HL-60/S4 (cell line): ENCODE results near the gene SORD.
"Not testable (repeated sequence)": the region's sequence is repeated elsewhere in the genome, so short reads cannot be mapped to it uniquely, and the experiment has no call there.

ENCODE experiments used
- in situ Hi-C: fragments of 300-500 bp; cut with MboI; formaldehyde crosslinking; loops from 2 replicates; pipeline ENCODE4 v1.14.3; 2022; ENCODE audit warnings: low sequenced_read_pairs

Gene SORD

GRCh38 chr15:45052676-45053075 is 29.7 kb downstream of the SORD start:
- in situ Hi-C loops: not testable (repeated sequence)

GRCh38 chr15:45058690-45059675 is 36.0 kb downstream of the SORD start:
- in situ Hi-C loops: not testable (repeated sequence)

GRCh38 chr15:45062301-45062700 is 39.3 kb downstream of the SORD start:
- in situ Hi-C loops: not testable (repeated sequence)

- in situ Hi-C loops: no loop called here
Observed at GRCh38 chr15:45064386-45064785, 41.4 kb downstream of the SORD start.

GRCh38 chr15:45069942-45070360 is 47.0 kb downstream of the SORD start:
- in situ Hi-C loops: not testable (repeated sequence)

GRCh38 chr15:45073602-45074001 is 50.6 kb downstream of the SORD start:
- in situ Hi-C loops: not testable (repeated sequence)

- in situ Hi-C loops: not testable (repeated sequence)
Observed at GRCh38 chr15:45075440-45076320, 52.7 kb downstream of the SORD start.

GRCh38 chr15:45077391-45077790 is 54.4 kb downstream of the SORD start:
- in situ Hi-C loops: not testable (repeated sequence)

DNA sequence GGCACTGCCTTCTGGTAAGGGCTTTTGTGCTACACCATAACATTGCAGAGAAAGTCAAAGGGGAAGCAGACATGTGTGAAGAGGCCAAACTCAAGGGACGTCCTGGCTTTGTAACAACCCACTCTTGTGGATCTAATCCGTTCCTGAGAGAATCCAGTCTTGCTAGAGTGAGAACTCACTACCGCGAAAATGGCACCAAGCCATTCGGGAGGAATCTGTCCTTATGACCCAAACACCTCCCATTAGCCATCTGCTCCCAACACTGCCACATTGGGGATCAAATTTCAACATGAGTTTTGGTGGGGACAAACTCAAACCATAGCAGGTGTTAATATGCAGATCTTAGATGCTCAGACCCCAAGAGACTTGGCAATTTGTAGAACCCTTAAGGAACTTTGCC is 56.2 kb downstream of the SORD start:
- in situ Hi-C loops: not testable (repeated sequence)

GRCh38 chr15:45079628-45080246 is 56.7 kb downstream of the SORD start:
- in situ Hi-C loops: not testable (repeated sequence)

- in situ Hi-C loops: not testable (repeated sequence)
Observed at GRCh38 chr15:45080593-45080992, 57.6 kb downstream of the SORD start.

- in situ Hi-C loops: not testable (repeated sequence)
Observed at GRCh38 chr15:45082412-45082811, 59.4 kb downstream of the SORD start.

DNA sequence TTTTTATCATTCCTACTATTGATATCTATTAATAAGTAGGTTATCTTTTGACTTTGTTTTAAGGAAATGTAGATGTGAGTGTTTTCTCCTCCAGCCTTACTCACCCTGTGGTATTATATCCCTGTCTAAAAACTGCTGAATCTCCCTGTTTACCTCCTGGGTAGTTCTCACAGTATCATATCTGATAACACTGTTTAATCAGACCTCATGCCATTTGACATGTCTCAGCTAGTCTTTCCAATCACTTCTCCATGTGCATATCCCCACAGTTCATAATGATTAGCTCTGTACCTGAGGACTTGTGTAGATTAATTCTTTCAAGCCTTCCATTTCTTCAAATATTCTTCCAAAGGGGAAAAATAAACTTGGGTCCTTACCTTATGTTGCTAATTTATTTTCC is 60.2 kb downstream of the SORD start:
- in situ Hi-C loops: no loop called here

DNA sequence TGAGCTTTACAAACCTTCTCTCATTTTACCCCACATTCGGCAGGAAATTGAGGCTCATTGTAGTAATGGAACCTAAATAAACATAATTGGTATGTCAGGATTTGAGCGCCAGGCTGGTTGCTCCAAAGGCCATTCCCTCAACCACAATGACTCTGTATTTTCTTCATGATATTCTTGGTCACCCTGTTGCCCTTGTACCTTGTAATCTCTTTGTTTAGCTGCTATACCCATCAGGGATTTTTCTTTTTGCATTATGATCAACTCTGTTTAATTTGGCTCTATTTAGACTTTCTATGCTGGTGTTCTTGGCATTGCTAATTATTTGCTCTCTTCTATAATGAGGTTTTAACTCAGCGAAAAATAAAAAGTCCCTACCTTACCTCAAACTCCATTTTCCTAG is 61.2 kb downstream of the SORD start:
- in situ Hi-C loops: no loop called here

GRCh38 chr15:45087513-45087912 is 64.5 kb downstream of the SORD start:
- in situ Hi-C loops: no loop called here

DNA sequence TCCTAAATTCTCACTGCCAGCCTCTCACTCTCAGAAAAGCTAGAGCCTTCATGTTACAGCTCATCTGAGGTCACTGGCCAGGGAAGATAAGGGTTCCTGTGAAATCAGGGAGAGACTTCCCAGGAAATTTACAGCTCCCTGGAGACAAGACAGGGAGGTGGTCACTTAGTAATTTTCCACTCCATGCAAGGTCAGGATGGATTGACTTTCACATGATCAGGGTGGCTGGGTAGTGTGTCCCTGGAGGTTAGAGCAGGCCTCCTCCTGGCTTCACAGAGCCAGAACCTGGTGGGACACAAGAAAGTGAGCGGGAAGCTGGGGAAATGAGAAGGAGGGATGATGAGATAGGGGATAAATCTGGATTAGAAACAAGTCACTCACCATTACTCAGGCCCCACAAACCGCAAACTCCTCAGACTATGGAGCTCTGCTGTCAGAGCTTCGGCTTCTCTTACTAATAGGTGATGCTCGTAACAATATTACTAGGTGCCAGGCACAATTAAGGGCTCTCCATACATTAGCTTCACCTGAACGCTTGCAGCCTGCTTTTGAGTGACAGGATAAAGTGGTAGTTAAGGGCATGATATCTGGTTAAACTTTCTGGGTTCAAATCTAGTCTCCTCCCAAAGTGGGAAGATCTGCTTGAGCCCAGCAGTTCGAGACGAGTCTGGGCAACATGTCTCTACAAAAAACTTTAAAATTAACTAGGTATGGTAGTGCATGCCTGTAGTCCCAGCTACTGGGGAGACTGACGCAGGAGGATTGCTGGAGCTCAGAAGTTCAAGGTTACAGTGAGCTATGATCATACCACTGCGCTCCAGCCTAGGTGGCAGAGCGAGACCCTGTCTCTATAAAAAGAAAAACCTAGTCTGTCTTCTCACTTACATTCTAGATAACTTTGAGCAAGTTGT is 66.1 kb downstream of the SORD start:
- in situ Hi-C loops: no loop called here

DNA sequence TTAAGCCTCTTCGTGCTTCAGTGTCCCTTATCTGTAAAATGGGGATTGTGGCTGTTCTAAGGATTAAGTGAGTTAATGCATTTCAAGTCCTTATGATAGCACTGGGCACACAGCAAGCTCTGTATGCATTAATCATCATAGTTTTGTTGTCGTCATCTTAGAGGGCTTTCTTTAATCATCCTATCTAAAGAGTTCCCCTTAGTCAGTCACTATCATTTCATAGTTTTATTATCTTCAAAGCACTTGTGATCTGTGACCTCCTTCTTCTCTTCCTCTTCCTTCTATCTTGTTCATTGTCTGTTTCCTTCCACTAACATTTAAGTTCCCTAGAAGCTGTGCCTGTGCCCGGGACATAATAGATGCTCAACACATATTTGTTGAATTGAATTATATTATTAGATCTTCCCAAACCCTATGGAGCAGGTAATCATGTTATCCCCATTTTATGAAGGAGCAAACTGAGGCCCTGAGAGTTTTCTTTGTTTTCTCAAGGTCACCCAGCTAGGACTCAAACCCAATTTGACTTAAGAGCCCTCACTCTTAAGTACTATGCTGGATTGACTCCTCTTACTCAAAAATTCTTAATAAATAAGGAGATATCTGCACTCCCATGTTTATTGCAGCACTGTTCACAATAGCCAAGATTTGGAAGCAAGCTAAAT is 66.8 kb downstream of the SORD start:
- in situ Hi-C loops: no loop called here

GRCh38 chr15:45091161-45091560 is 68.2 kb downstream of the SORD start:
- in situ Hi-C loops: no loop called here

GRCh38 chr15:45091576-45091975 is 68.6 kb downstream of the SORD start:
- in situ Hi-C loops: no loop called here

DNA sequence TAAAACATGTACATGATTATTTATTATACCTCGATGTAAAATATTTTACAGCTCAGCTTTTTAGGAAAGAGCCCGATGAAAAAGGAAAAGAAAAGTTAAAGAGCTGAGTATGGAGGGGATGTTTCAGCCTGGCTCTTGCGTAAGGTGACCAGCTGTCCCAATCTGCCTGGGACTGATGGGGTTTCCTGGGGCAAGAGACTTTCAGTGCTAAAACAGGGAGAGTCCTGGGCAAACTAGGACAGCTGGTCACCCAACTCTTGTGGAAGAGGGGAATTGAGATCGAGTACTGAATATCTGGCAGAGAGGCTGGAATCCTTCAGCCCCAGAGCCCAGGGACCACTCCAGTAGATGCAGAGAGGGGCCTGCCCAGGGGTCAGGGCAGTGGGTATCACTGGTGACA is 70.0 kb downstream of the SORD start:
- in situ Hi-C loops: no loop called here
